ENCODE data around the gene EMCN.

GRCh38 chr4:100422894-100423293, 94.9 kb downstream of the EMCN start:
- TF ChIP-seq CTCF (conservative IDR thresholded peaks at IDR 0.05) (no peak), EZH2 (IDR thresholded peaks at IDR 0.05; ENCODE audit: low read depth) (no peak)

All from PC-9 (cell line).